Skeletal muscle cell (primary cell): ENCODE data around the gene RBPJL.

Source experiments
- DNase-seq: peaks from one replicate; pipeline ENCODE4 v3.0.0-alpha.2; 2010; ENCODE audit warnings: low read depth
- H3K4me3 ChIP-seq: 2 replicates; pipeline ENCODE4 v1.5.1; 2011; ENCODE audit warnings: low read depth, mild to moderate bottlenecking, control low read depth, low read length, moderate library complexity

RBPJL gene, protein sequence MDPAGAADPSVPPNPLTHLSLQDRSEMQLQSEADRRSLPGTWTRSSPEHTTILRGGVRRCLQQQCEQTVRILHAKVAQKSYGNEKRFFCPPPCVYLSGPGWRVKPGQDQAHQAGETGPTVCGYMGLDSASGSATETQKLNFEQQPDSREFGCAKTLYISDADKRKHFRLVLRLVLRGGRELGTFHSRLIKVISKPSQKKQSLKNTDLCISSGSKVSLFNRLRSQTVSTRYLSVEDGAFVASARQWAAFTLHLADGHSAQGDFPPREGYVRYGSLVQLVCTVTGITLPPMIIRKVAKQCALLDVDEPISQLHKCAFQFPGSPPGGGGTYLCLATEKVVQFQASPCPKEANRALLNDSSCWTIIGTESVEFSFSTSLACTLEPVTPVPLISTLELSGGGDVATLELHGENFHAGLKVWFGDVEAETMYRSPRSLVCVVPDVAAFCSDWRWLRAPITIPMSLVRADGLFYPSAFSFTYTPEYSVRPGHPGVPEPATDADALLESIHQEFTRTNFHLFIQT

DNA sequence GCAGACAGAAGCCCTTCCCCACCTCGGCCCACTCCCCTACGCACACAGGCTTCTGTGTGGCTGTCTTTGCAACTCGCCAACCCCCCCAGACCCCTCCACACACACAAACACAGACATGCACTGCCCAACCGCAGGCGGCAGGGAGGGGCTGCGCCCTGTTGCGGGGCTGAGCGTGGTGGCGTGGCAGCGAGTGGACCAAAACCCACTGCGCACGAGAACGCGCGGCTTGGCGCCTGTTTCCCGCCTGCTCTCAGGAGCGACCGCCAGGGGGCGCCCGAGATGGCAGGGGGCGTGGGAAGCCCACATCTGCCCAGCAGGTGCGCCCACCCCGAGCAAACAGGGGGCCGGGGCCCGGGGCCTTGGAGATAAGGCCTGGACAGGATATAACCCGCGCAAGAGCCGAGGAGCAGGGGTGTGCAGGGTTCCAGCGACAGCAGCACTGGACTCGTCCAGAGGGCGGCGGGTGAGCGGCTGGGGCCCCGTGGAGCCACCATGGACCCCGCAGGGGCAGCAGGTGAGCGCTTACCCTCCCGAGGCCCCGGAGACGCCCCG, at the start of gene RBPJL:
RBPJL (plus strand) TSS at position 410 of the 552 bp plus-strand sequence; CDS start at position 493, 83 bp downstream.
- no peak within 1 kb of the TSS for H3K4me3 ChIP-seq
- no peak for DNase-seq

DNA sequence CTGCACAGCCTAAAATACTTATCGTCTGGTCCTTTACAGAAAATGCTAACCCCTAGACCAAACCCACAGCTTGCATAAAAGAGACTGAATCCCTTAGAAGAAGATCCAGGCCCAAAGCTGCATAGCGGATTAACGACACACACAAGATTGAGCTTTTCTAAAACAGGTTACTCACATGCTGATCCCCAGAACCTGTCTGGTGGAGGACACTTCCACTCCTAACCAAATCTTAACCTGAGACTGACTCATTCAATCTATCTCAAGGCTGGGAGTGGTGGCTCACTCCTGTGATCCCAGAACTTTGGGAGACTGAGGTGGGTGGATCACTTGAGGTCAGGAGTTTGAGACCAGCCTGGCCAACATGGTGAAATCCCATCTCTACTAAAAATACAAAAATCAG, 49.5 kb upstream of the RBPJL start:
- no peak for DNase-seq
- no peak overlapping the region for H3K4me3 ChIP-seq

DNA sequence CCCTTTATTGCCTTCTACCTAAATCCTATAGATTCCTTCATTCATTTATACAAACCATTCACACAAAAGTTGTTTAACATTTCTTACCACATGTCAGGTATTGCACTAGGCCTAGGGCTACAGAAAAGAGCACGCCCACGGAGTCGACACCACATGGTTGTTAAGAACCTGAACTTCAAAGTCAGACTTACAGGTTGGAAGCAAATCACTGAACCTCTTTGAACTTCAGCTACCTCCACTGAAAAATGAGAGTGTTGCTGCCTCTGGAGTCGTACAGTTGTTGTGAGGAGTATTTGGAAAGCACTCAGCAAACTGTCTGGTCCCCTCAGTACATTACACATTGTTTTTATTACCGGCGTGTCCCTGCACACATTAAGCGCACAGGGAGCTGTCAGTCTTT, 48.9 kb upstream of the RBPJL start:
- no peak for DNase-seq
- no peak overlapping the region for H3K4me3 ChIP-seq

DNA sequence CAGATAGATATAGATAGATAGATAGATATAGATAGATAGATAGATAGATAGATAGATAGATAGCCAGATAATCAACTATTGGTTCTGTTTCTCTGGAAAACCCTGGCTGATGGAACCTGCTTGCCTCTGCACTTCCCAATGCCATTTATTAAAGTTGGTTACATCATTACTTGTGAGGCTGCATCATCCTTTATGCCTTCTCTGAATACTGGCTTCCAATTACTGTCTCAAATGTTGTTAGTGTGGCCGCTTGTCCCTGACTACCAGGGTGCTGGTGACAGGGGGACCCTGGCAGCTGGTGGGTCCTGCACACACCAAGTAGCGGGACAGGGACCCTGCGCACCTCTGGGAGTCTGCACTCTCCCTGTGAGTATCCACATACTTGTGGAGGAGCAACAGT, 48.4 kb upstream of the RBPJL start:
- DNase-seq = no peak
- H3K4me3 ChIP-seq = no peak overlapping the region

DNA sequence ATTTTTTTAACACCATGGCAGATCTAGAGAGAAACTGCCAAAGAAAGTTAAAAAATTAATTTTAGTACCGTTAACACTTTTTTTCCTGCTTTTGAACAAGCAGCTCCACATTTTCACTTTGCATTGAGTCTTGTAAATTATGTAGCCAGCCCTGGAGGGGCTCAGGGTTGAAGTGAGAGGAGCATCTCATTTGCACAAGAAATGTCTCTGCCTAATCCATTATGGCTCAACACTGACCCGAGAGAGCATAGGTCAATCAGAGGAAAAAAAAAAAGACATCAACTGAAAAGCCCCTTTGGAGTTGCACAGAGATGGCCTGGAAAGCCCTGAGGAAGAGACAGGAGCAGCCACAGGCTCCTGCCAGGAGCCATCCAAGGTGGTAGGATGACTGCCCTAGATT, 48.0 kb upstream of the RBPJL start:
- DNase-seq = no peak
- no peak overlapping the region for H3K4me3 ChIP-seq

DNA sequence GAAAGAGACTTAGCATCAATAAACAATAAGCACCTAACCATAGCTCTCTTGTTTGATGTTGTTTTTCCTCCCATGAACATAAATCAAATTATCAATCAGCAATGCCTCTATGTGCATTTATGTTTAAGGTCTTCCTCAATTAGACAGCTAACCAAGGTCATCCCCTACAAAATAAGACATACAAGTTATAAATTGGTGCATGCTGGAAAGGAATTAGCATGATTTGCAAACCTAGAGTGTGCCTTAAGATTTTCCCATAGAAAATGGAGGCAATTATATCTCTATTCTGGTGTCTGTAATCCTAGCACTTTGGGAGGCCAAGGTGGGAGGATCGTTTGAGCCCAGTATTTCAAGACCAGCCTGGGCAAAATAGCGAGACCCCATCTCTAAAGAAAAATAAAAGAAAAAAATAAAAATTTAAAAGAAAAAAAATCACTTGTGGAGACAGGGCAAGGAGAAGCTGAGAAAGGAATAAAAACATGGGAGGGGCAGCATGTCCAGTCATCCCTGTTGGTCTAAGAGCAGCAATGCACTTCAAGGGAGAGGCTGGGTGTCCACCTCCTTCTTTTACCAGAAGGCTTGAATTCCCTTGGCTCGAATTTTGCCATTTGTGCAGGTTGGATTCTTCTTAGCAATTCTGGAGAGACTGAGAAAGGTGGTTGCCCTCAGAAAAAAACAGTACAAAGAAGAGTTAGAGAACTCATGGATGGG, 42.9 kb upstream of the RBPJL start:
- H3K4me3 ChIP-seq = no peak overlapping the region
- no peak for DNase-seq

DNA sequence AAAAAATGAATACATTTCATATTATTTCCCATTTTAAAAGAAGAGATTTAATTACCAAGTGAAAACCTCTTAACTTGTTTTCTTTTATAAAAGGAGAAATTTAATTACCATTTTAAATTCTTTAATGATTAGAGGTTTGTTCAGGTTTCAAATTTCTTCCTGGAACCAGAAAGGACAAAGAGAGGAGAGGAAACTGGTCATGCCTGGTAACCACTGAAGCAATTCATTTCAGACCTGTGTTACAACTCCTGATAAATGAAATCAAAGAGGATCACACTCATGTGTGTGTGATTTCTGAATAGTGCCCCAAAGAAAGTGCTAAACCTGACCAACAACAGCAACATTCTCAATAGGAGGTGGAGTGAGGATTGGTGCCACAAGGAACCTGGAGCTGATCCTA, 39.7 kb upstream of the RBPJL start:
- no peak overlapping the region for H3K4me3 ChIP-seq
- DNase-seq = no peak

DNA sequence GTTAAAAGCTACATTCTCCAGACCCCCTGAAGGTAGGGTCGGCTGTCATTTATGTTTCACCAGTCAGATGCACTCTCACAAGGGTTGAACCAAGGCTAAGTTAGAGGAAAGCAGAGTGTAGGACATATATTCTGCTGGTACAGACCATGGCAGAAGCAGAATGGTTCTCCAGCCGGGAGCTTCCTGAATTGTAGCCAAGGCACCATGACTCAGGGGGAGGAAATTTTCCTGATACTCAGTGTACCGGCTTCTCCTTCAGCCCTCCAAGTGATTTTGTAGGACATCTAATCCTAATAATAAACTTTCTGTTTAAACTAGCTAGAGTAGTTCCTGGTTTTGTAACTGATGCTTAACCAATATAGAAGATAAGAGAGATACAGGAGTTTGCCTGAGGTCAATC, 38.1 kb upstream of the RBPJL start:
- no peak for DNase-seq
- H3K4me3 ChIP-seq = no peak overlapping the region

DNA sequence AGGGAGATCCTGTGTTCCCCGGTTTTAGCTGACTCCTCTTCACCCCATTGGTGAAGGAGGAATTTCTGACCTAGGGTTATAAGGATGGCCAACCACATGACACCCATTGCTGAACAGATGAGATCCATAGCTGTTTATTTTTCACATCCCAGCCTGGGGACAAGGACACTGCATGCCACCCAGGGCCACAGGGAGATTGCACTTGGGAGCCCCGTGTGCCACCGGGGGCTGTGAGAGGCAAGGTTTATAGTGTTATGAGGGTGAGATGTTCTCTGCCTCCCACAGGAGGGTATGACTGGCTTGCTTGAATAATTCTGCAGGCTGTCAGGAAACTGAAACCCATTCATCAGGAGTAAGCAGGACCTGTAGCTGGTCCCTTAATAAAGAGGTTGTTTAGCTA, 37.6 kb upstream of the RBPJL start:
- H3K4me3 ChIP-seq = no peak overlapping the region
- DNase-seq = no peak

DNA sequence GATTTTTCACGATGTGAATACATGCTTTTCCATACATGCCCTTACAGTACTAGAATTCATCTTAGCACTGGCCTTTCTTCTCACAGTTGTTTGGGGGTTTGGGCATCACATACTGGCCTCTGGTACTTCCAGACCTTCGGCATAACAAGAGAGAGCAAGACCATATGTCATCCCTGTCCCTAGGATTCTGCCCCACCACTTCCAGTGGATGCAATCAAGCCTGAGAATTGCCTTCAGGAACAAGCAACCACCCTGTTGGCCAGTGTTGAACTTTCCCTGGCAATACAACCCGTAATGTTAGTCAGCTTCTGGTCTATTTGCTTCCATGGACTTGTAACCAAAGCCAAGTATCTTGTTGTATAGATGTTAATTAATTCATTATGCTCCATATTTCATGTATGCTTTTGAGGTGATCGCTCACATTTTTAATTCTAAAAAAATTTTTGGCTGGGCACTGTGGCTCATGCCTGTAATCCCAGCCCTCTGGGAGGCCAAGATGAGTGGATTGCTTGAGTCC, 36.8 kb upstream of the RBPJL start:
- DNase-seq = no peak
- H3K4me3 ChIP-seq = no peak overlapping the region

DNA sequence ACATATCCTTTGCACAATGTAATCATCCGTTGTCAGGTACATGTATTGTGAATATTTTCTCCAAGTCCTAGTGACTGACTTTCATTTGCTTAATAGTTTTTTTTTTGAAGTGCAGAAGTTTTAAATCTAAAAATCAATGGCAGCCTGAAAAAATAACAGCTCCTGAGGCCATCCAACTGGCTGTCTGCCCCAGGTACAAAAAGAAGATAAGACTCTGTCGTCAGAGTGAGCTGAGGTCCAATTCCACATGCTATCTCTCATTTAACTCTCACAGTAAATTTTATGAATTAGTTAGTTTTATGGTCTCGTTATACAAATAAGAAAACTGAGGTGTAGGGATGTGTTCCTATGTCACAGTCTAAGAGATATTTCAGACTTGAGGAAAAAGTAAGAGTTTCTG, 31.3 kb upstream of the RBPJL start:
- H3K4me3 ChIP-seq = no peak overlapping the region

DNA sequence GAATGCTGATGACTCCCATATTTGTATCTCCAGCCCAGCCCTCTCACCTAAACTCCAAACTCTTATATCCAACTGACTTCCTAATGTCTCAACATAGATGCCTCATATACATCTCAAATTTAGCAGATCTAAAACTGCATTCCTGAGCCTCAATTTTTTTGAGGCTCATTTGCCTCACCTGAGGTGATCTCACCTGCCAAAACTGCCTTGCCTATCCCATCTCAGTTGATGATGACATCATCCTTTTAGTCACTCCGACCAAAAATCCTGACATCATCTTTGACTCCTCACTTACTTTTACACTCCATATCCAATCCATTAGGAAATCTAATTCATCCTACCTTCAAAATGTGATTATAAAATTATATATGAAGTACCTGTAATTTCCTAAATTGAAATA, 26.6 kb upstream of the RBPJL start:
- DNase-seq = no peak
- no peak overlapping the region for H3K4me3 ChIP-seq

More for the DNA sequence above, 31.3 kb upstream of the RBPJL start:
- no peak for DNase-seq

DNA sequence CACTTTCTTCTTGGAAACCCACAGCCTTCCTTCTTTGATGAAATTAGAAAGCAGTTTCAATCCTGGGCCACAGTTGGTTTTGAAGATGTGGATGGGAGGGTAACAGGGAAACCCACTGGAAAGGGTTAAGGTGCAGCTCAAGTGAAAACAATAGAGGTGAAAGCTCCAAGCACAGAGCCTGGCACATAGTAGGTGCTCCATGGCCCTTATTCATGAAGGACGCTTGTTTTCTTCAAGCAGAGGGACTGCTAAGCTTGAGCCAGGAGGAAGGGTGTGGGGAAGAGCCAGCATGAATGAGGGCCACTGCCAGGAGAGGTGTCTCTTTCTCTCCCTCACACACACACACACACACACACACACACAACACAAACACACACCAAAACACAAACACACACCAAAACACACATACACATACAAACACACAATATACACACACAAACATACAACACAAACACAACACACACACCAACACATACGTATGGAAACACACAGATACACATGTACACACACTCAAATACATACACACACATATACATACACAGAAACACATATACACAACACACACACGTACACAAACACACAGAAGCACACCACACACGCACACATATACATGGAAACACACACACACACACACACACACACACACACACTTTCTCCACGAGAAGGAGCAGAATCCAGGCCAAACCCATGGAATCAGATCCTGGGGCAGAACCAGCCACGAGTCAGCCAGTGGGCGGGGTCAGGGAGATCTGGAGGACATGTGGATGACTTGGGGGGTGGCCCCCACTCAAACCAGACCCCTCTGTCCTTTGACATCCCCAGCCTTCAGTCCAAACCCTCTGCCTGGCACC, 23.7 kb upstream of the RBPJL start:
- H3K4me3 ChIP-seq = no peak overlapping the region
- DNase-seq = no peak

DNA sequence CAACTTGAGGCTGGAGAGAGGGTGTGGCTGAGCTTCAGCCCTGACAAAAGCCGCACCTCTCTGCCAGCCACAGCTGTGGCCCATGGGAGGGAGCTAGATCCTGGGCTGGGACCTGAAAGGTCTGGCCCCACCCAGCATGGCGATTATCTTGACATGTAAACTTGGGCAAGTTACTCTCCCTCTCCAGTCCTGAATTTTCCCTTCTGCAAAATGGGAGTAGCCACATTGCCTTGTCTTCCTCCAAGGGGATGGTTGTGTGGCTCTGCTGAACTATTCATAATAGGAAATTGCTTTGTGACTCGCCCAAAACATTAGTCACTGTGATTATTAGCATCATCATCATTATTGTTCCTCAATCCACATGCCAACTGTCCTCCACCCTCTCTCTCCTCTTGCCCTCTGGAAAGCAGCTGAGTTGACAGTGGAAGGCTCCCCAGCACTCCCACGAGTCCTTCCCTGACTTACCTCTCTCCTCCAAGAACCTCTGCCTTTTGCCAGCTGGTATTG, 23.0 kb upstream of the RBPJL start:
- no peak overlapping the region for H3K4me3 ChIP-seq
- DNase-seq = no peak

DNA sequence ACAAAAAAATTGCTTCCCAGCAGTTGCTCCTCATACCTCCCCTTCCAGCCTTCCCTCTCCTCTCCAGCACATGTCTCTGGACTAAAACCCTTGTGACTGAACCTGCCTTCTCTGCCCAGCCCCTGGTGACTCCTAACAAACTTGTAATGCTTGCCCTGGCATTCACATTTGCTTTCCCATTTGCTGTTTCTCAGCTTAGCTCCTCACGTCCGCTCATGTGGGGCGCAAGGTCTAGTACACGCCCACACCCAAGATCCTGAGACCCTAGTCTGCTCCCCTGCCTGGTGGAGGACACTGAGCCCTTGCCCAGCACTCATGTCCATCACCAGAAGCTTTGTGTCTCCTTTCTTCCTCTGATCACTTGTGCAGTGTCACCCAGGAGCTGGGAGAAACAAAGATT, 18.3 kb upstream of the RBPJL start:
- no peak overlapping the region for H3K4me3 ChIP-seq
- DNase-seq = no peak

DNA sequence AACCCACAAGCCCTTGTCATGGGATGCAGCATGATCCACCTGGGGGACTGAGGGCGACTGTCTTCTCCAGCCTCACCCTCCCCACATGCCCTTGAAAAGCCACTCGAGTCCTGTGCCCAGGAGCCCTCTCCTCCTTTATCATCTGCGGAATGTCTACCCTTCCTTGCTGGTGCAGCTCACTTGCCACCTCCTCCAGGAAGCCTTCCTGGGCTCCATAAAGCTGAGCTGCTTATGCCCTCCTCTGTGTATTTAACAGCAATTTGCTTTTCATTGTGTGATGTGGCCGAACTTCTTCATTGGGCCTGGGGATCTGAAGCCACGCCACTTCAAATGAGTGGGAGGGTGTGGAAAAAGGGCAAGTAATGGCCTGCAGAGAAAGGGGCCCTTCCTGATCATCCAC, 17.8 kb upstream of the RBPJL start:
- DNase-seq = no peak
- no peak overlapping the region for H3K4me3 ChIP-seq

DNA sequence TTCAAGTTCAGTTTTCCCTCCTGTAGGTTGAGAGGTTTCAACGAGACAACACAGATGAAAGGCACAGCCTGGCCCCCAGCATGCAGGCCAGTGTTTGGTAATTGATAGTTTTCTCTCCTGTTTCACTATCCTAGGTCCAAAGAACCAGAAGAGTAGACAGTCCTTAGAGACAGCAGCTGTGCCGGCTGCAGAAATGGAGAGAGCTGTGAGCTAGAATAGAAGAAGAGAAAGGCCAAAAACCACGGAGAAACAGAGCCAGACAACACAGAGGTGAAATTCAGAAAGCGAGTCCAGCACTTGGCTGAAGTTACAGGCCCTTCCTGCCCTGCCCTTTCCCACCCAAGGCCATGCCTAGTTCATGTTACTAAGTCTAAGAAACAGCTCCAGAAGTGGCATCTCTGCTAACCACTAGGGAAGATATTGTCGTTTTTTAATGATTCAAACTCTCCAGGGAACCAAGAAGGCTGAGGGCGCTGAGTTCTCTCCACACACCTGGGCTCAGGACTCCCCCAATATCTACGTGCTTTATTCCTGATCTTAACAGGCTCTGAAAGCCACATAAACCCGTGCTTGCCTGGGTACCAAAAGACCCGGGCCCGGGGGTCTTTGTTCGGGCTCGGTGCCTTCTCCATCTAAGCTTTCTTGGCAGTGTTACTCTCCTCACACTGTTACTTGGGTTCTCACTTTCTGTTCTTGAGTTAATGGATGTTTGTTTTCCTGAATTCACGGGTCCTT, 16.5 kb upstream of the RBPJL start:
- no peak for DNase-seq
- no peak overlapping the region for H3K4me3 ChIP-seq

DNA sequence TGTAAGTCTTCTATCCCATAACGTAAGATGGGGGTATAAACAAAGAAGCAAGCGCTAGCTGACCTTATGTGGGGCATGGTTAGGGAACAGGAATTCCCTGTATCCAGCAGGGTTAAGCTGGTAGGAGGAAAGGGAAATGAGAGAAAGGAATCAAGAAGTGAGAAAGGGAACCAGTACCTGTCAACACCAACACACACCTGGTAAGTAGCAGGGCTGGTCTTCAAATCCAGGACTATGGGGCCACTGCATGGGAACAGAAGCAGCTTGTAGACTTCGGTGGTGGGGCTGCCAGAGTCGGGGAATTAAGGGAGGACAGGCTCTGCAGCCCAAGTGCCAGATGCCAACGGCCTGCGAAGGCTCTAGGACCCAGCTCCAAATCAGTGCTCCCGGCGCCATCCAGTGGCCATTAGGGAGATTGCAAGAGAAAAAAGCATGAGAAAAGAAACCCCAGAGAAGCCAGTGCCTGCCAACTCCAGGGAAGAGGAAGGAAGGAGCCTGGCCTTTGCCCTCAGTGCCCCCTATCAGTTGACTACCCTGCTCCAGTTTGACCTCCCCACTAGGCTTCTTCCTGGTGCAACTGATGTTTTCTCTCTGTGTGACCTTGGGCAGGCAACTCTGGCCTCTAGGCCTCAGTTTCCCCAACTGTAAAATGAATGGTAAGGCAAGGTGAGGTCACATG, 15.8 kb upstream of the RBPJL start:
- no peak for DNase-seq
- no peak overlapping the region for H3K4me3 ChIP-seq
